H54 (cell line): Measurements from ENCODE around the gene MYZAP.
"Not testable (repeated sequence)": the region's sequence is repeated elsewhere in the genome, so short reads cannot be mapped to it uniquely, and the experiment has no call there.

ENCODE experiments used
- DNase-seq: peaks from one replicate; pipeline ENCODE4 v3.0.0; 2011; ENCODE audit warnings: low spot score, mixed read lengths; ENCODE audit not compliant: insufficient read length
- FAIRE-seq: peaks from 3 replicates; lab custom pipeline; 2011; peaks lifted over from hg19 to GRCh38; lab: Jason Lieb, UNC
- POLR2A ChIP-seq: IDR thresholded peaks from 2 replicates; pipeline ENCODE4 v1.6.1; 2011; ENCODE audit warnings: low read depth, mild to moderate bottlenecking, low read length

MYZAP gene

GRCh38 chr15:57609805-57610529 is 18.3 kb downstream of the MYZAP start:
- no peak for FAIRE-seq
- peak; percentile 44 for DNase-seq
- TF ChIP-seq POLR2A: no peak

- no peak for FAIRE-seq
- no peak for DNase-seq
Measured at GRCh38 chr15:57611123-57611522, 19.4 kb downstream of the MYZAP start.

GRCh38 chr15:57611938-57612337 is 20.2 kb downstream of the MYZAP start:
- TF ChIP-seq POLR2A: no peak
- DNase-seq (no peak), FAIRE-seq (no peak)

More at GRCh38 chr15:57611123-57611522, 19.4 kb downstream of the MYZAP start:
- no peak for TF ChIP-seq POLR2A

GRCh38 chr15:57614241-57614640 is 22.5 kb downstream of the MYZAP start:
- TF ChIP-seq POLR2A: no peak
- no peak for FAIRE-seq
- DNase-seq: no peak

- not testable (repeated sequence) for FAIRE-seq
Measured at GRCh38 chr15:57615951-57616496, 24.3 kb downstream of the MYZAP start.

GRCh38 chr15:57618325-57618724 is 26.6 kb downstream of the MYZAP start:
- FAIRE-seq: no peak
- DNase-seq: no peak
- no peak for TF ChIP-seq POLR2A

More at GRCh38 chr15:57615951-57616496, 24.3 kb downstream of the MYZAP start:
- not testable (repeated sequence) for DNase-seq

GRCh38 chr15:57619746-57620145 is 28.0 kb downstream of the MYZAP start:
- FAIRE-seq (no peak), DNase-seq (no peak)
- no peak for TF ChIP-seq POLR2A

GRCh38 chr15:57624730-57625129 is 33.0 kb downstream of the MYZAP start:
- FAIRE-seq (no peak), DNase-seq (no peak)
- TF ChIP-seq POLR2A: no peak

- FAIRE-seq: no peak
- no peak for DNase-seq
- no peak for TF ChIP-seq POLR2A
Measured at GRCh38 chr15:57625703-57626448, 34.2 kb downstream of the MYZAP start.

- no peak for TF ChIP-seq POLR2A
- FAIRE-seq (no peak), DNase-seq (no peak)
Measured at GRCh38 chr15:57626713-57627440, 35.2 kb downstream of the MYZAP start.

- TF ChIP-seq POLR2A: no peak
- DNase-seq (no peak), FAIRE-seq (no peak)
Measured at GRCh38 chr15:57631386-57632110, 39.8 kb downstream of the MYZAP start.

- no peak for TF ChIP-seq POLR2A
- DNase-seq (no peak), FAIRE-seq (no peak)
Measured at GRCh38 chr15:57634290-57634689, 42.6 kb downstream of the MYZAP start.

- no peak for FAIRE-seq
- TF ChIP-seq POLR2A: no peak
- DNase-seq: no peak
Measured at GRCh38 chr15:57635300-57635909, 43.7 kb downstream of the MYZAP start.
